Panc1 (cell line): ENCODE results near the gene FHIT. TPM values are rescaled to one million over a fixed set of nuclear protein-coding genes. Genes with fewer than 3 reads are reported as not detected.

Experiments
- ATAC-seq: fragments of 200-7000 bp; cut with Tn5 transposase; 2 replicates; pipeline ENCODE4 v1.9.1; 2020; ENCODE audit warnings: mild to moderate bottlenecking, moderate library complexity
- BruUV-seq: library from RNA; stranded (reverse); fragments of 400-500 nt; replicated peaks from 2 replicates; lab custom pipeline; 2021; lab: Mats Ljungman, UMichigan
- CTCF ChIA-PET: fragments of 300-600 bp; sonication (Branson Sonifier 250); formaldehyde crosslinking; loops from one replicate; lab custom pipeline; 2022; ENCODE audit warnings: antibody characterized with exemption; lab: Charles Lee
- POLR2A ChIA-PET: fragments of 300-600 bp; sonication (Branson Sonifier 250); formaldehyde crosslinking; loops from one replicate; lab custom pipeline; 2022; ENCODE audit warnings: antibody characterized with exemption; lab: Charles Lee
- DNase-seq: peaks from one replicate; pipeline ENCODE4 v3.0.0-alpha.2; 2010; ENCODE audit warnings: low read depth, low spot score
- H3K27ac ChIP-seq: 2 replicates; pipeline ENCODE4 v1.5.1; 2011; ENCODE audit warnings: mild to moderate bottlenecking, low read length, inconsistent platforms
- H3K27me3 ChIP-seq: fragments of 200-500 bp; sonication (Bioruptor generic); 2 replicates; pipeline ENCODE4 v1.6.0; 2014; ENCODE audit warnings: low read length, inconsistent platforms; ENCODE audit not compliant: control insufficient read depth, insufficient read depth
- H3K36me3 ChIP-seq: fragments of 200-500 bp; sonication (Bioruptor generic); 2 replicates; pipeline ENCODE4 v1.5.1; 2014; ENCODE audit warnings: inconsistent platforms, mild to moderate bottlenecking, low read length, moderate library complexity; ENCODE audit not compliant: control insufficient read depth, insufficient read depth
- H3K4me1 ChIP-seq: 2 replicates; pipeline ENCODE4 v1.5.1; 2011; ENCODE audit warnings: inconsistent platforms, mild to moderate bottlenecking, low read length, moderate library complexity; ENCODE audit not compliant: control insufficient read depth, insufficient read depth
- H3K4me3 ChIP-seq, 2 experiments: 2 replicates each; pipeline ENCODE4 v1.5.1; 2011 to 2012; ENCODE audit warnings: low read depth in 2 of 2, low read length in 2 of 2, mild to moderate bottlenecking in 2 of 2, inconsistent platforms in 1 of 2, moderate library complexity in 1 of 2
- H3K9me3 ChIP-seq: fragments of 200-500 bp; sonication (Bioruptor generic); 2 replicates; pipeline ENCODE4 v1.5.1; 2014; ENCODE audit warnings: low read depth, mild to moderate bottlenecking, inconsistent platforms, low read length, moderate library complexity; ENCODE audit not compliant: control insufficient read depth, insufficient read depth
- CTCF ChIP-seq: fragments of 450-650 bp; IDR thresholded peaks from 2 replicates; pipeline ENCODE4 v1.5.1; 2017; ENCODE audit warnings: mild to moderate bottlenecking
- POLR2AphosphoS5 ChIP-seq: IDR thresholded peaks from 2 replicates; pipeline ENCODE4 v1.6.1; 2012; ENCODE audit warnings: mild to moderate bottlenecking, low read depth, low read length, moderate library complexity
- REST ChIP-seq, 2 experiments: IDR thresholded peaks; 2 replicates each; pipeline ENCODE4 v1.6.1; 2011 to 2012; ENCODE audit warnings: low read depth in 2 of 2, control low read depth in 1 of 2, low read length in 1 of 2, mild to moderate bottlenecking in 1 of 2, moderate library complexity in 1 of 2; ENCODE audit not compliant: insufficient read depth in 1 of 2
- SIN3A ChIP-seq: IDR thresholded peaks from 2 replicates; pipeline ENCODE4 v1.6.1; 2012; ENCODE audit warnings: low read depth, mild to moderate bottlenecking, low read length, moderate library complexity, borderline replicate concordance; ENCODE audit not compliant: insufficient read depth
- TCF7L2 ChIP-seq: IDR thresholded peaks from 2 replicates; pipeline ENCODE4 v1.6.1; 2011; ENCODE audit warnings: mild to moderate bottlenecking, low read depth, low read length, inconsistent platforms
- in situ Hi-C: cut with HindIII; loops from 2 replicates; pipeline ENCODE4 v1.10.0; 2016; ENCODE audit warnings: low sequenced_read_pairs, low pct_unique_long_range_greater_than_20kb
- intact Hi-C: fragments of 100-400 bp; cut with micrococcal nuclease; formaldehyde crosslinking; loops from one replicate; pipeline ENCODE4 v1.10.0; 2022; ENCODE audit not compliant: unreplicated experiment
- total RNA-seq: library from RNA; stranded (reverse); gene quantifications from one replicate; pipeline ENCODE4 v1.2.1, GENCODE V29; 2021; ENCODE audit not compliant: unreplicated experiment

The FHIT gene
- total RNA-seq, 1 experiment from 2014 or later = 2.2 TPM

- H3K4me1 ChIP-seq = no peaks in the 10 kb centered on the region
- no peak for DNase-seq
- H3K4me3 ChIP-seq = no peak overlapping the region
- no peaks in the 10 kb centered on the region for H3K9me3 ChIP-seq
- TF ChIP-seq CTCF (no peak), TCF7L2 (no peak), REST (IDR thresholded peaks at IDR 0.05; ENCODE audit: insufficient read depth in 1 of 2, low read depth in 2 of 2, low read length in 1 of 2) (no peak), POLR2AphosphoS5 (no peak), SIN3A (no peak)
- H3K27ac ChIP-seq = no peak overlapping the region
- POLR2A ChIA-PET = no interaction called here
- no TSS peak for BruUV-seq
- no peaks in the 10 kb centered on the region for H3K27me3 ChIP-seq
- in situ Hi-C loops (no loop called here), intact Hi-C loops (no loop called here)
- ATAC-seq = no peak
- no peaks in the 10 kb centered on the region for H3K36me3 ChIP-seq
- CTCF ChIA-PET = no interaction called here
These were observed 698.1 kb downstream of the FHIT start for GRCh38 chr3:60553144-60553543.

- H3K36me3 ChIP-seq = no peaks in the 10 kb centered on the region
- H3K9me3 ChIP-seq = no peaks in the 10 kb centered on the region
- ChIA-PET CTCF (no interaction called here), POLR2A (no interaction called here)
- H3K27me3 ChIP-seq = no peaks in the 10 kb centered on the region
- no peaks in the 10 kb centered on the region for H3K4me1 ChIP-seq
- intact Hi-C loops (no loop called here), in situ Hi-C loops (no loop called here)
- TF ChIP-seq TCF7L2 (no peak), CTCF (no peak), REST (IDR thresholded peaks at IDR 0.05; ENCODE audit: insufficient read depth in 1 of 2, low read depth in 2 of 2, low read length in 1 of 2) (no peak), POLR2AphosphoS5 (no peak), SIN3A (no peak)
- DNase-seq = no peak
- no peak for ATAC-seq
- no TSS peak for BruUV-seq
- no peak overlapping the region for H3K4me3 ChIP-seq
- H3K27ac ChIP-seq = no peak overlapping the region
These were observed 698.7 kb downstream of the FHIT start for GRCh38 chr3:60552581-60552980.
